Measurements from ENCODE around the gene LPCAT3.

DNA sequence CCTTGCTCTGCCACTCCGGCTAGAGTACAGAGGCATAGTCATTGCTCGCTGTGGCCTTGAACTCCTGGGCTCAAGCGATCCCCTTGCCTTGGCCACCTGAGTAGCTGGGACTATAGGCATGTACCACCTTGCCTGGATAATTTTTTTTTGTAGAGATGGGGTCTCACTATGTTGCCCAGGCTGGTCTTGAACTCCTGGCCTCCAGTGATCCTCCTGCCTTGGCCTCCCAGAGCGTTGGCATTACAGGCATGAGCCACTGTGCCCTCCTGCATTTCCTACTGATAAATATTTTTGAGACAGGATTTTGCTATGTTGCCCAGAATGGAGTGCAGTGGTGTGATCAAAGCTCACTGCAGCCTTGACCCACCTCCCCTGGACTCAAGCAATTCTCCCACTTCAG, 38.2 kb downstream of the LPCAT3 start:
- no peak for TF ChIP-seq POLR2A (IDR thresholded peaks at IDR 0.05; ENCODE audit: low read length)
- no peak for TF ChIP-seq GATA1 (IDR thresholded peaks at IDR 0.05; ENCODE audit: low read depth, low read length)
